HG03066 (cell line): ENCODE data around the gene ANGPTL2.

ENCODE experiments used
- ATAC-seq: cut with Tn5 transposase; IDR thresholded peaks from one replicate; pipeline ENCODE4 v1.9.1; 2021; ENCODE audit warnings: low read depth; ENCODE audit not compliant: unreplicated experiment

ANGPTL2 gene

GRCh38 chr9:127081250-127082185 lies 40.9 kb downstream of the ANGPTL2 start:
- no peak for ATAC-seq

GRCh38 chr9:127079446-127080140 lies 42.8 kb downstream of the ANGPTL2 start:
- no peak for ATAC-seq

GRCh38 chr9:127078988-127079387 lies 43.4 kb downstream of the ANGPTL2 start:
- ATAC-seq = no peak

GRCh38 chr9:127078336-127078735 lies 44.1 kb downstream of the ANGPTL2 start:
- ATAC-seq = no peak

GRCh38 chr9:127077644-127077946 lies 44.8 kb downstream of the ANGPTL2 start:
- ATAC-seq = no peak

- ATAC-seq = no peak
Measured at GRCh38 chr9:127076860-127077643, 45.4 kb downstream of the ANGPTL2 start.

- ATAC-seq = no peak
Measured at GRCh38 chr9:127075624-127076372, 46.6 kb downstream of the ANGPTL2 start.

- ATAC-seq = no peak
Measured at GRCh38 chr9:127074561-127075548, 47.6 kb downstream of the ANGPTL2 start.

GRCh38 chr9:127067603-127068220 lies 54.7 kb downstream of the ANGPTL2 start:
- ATAC-seq = no peak

GRCh38 chr9:127066851-127067136 lies 55.6 kb downstream of the ANGPTL2 start:
- ATAC-seq = no peak

GRCh38 chr9:127066060-127066850 lies 56.2 kb downstream of the ANGPTL2 start:
- ATAC-seq = no peak

- ATAC-seq = no peak
Measured at GRCh38 chr9:127065592-127065991, 56.8 kb downstream of the ANGPTL2 start.

GRCh38 chr9:127064335-127064734 lies 58.1 kb downstream of the ANGPTL2 start:
- ATAC-seq = no peak

GRCh38 chr9:127061411-127061810 lies 61.0 kb downstream of the ANGPTL2 start:
- ATAC-seq = no peak

- no peak for ATAC-seq
Measured at GRCh38 chr9:127059765-127060361, 62.6 kb downstream of the ANGPTL2 start.

GRCh38 chr9:127059030-127059429 lies 63.4 kb downstream of the ANGPTL2 start:
- no peak for ATAC-seq

GRCh38 chr9:127058645-127059021 lies 63.8 kb downstream of the ANGPTL2 start:
- no peak for ATAC-seq
